Stimulated activated CD4-positive, alpha-beta T cell treated with anti-CD3 and anti-CD28 coated beads, TNF-alpha, amount 100 ng/mL, for 24 hours (primary cell): Measurements from ENCODE around the gene MLANA.

Experiments
- DNase-seq, 3 experiments: peaks; one replicate each; pipeline ENCODE4 v3.0.0-alpha.2; 2020; ENCODE audit warnings: low read depth in 3 of 3

MLANA gene

GRCh38 chr9:5890641-5891040, at the start of gene MLANA:
TSS of gene MLANA (plus strand) at chr9:5890889. CDS start at chr9:5892475, 1,586 bp downstream.
- no peak for DNase-seq

GRCh38 chr9:5841771-5842573, 48.7 kb upstream of the MLANA start:
- peak in 2 of 3 experiments; percentile 22 to 50 for DNase-seq

GRCh38 chr9:5842929-5843793, 47.5 kb upstream of the MLANA start:
- DNase-seq, result no peak

GRCh38 chr9:5843794-5844471, 46.8 kb upstream of the MLANA start:
- no peak for DNase-seq

GRCh38 chr9:5845157-5845531, 45.5 kb upstream of the MLANA start:
- no peak for DNase-seq

GRCh38 chr9:5846096-5846495, 44.6 kb upstream of the MLANA start:
- DNase-seq, result no peak

GRCh38 chr9:5846501-5846921, 44.2 kb upstream of the MLANA start:
- no peak for DNase-seq

- DNase-seq, result no peak
Measured at GRCh38 chr9:5848372-5848882, 42.3 kb upstream of the MLANA start.

GRCh38 chr9:5850724-5851122, 40.0 kb upstream of the MLANA start:
- DNase-seq, result no peak

GRCh38 chr9:5851445-5851844, 39.2 kb upstream of the MLANA start:
- peak in 1 of 3 experiments; percentile 32 for DNase-seq

GRCh38 chr9:5852987-5853386, 37.7 kb upstream of the MLANA start:
- no peak for DNase-seq

- DNase-seq, result no peak
Measured at GRCh38 chr9:5853617-5854016, 37.1 kb upstream of the MLANA start.

- DNase-seq, result peak in 1 of 3 experiments; percentile 16
Measured at GRCh38 chr9:5854063-5854790, 36.5 kb upstream of the MLANA start.

GRCh38 chr9:5857928-5858327, 32.8 kb upstream of the MLANA start:
- no peak for DNase-seq

GRCh38 chr9:5858833-5859232, 31.9 kb upstream of the MLANA start:
- no peak for DNase-seq

- DNase-seq, result no peak
Measured at GRCh38 chr9:5863092-5863746, 27.5 kb upstream of the MLANA start.

- no peak for DNase-seq
Measured at GRCh38 chr9:5864446-5864845, 26.2 kb upstream of the MLANA start.

- DNase-seq, result no peak
Measured at GRCh38 chr9:5866272-5866671, 24.4 kb upstream of the MLANA start.

- DNase-seq, result no peak
Measured at GRCh38 chr9:5866685-5867084, 24.0 kb upstream of the MLANA start.

- no peak for DNase-seq
Measured at GRCh38 chr9:5868235-5868634, 22.5 kb upstream of the MLANA start.
